HG03342 (cell line): ENCODE measurements around the gene FIG4.
A peak's percentile ranks its signal among the peaks of the same experiment; 100 is the strongest.
"Not testable (repeated sequence)": the region's sequence is repeated elsewhere in the genome, so short reads cannot be mapped to it uniquely, and the experiment has no call there.

Experiments used
- ATAC-seq: cut with Tn5 transposase; IDR thresholded peaks from one replicate; pipeline ENCODE4 v1.9.1; 2021; ENCODE audit warnings: mild to moderate bottlenecking, moderate library complexity; ENCODE audit not compliant: unreplicated experiment

The FIG4 gene

DNA sequence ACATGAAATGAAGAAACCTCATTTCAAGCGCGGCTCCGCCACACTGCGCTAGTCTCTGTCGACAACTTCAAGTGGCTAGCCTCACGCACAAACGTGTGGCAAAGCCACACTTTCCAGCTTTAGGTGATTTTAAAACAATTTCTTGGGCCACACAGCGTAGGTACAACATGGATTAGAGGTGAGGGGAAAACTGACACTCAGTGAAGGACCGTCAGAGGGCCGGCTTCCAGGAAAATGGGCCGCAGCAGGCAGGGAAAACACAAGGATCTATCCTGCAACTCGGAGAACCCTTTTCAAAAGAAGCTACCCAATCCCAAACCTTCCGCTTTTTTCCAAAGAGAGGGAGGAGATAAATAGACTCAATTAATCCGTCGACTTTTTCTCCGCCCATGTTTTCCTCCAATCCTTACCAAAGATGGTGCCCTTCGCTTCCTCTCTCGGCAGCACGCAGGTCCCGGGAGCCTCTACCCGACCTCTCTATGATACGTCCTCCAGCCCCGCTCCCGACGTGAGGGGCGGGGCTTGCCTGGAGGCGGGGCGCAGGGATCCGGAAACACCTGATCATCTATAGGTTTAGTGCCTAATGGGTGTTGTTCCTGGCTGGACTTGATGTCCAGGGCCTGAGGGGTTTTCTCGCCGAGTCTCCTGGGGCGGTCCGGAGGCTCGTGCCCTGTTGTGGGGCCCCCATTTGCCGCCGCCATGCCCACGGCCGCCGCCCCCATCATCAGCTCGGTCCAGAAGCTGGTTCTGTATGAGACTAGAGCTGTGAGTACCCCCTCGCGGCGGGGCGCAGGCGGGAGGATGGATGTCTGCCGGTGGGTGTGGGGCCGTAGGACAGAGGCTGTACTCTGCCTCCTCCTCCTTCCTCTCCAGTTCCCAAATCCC is at the start of gene FIG4, which contains the start of gene AK9:
Gene FIG4 (plus strand): TSS at position 560 of the 885 bp plus-strand sequence. CDS start 140 bp downstream, at position 700.
Gene AK9 (minus strand): TSS at position 466 of the 885 bp plus-strand sequence. CDS start 15,457 bp downstream, outside the sequence.
- ATAC-seq, result peak; percentile 94

DNA sequence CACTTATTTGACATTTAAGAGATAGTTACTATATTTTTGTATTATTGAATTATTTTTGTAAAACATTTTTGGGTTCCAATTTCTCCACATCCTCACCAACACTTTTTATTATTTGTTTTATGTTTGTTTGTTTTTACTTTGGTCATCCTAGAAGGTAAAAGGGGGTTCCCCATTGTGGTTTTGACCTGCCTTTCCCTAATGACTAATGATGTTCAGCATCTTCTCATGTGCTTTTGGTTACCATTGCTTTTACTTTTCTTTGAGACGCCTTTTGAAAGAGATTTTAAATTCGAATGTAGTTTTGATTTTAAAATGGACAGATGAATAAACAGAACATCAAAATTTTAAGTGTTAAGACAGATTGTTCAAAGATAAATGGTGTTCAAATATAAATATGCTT is 47.0 kb upstream of the FIG4 start:
- ATAC-seq, result no peak

DNA sequence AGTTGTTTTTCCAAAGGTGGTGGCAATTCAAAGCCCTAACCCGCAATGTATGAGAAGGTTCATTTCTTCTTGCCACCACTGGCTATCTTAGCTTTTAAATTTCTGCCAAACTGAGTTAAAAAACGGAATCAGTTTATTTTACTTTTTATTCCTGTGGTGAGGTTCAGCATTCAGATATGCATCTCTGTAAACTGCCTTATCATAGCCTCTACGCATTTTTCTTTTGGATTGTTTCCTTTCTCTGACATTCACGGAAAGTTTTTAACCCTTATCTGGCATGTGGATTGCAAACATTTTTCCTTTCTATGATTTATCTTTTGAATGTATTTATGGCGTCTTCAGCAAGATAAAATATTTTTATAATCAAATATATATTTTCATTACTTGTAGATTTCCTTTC is 37.8 kb upstream of the FIG4 start:
- ATAC-seq, result no peak

DNA sequence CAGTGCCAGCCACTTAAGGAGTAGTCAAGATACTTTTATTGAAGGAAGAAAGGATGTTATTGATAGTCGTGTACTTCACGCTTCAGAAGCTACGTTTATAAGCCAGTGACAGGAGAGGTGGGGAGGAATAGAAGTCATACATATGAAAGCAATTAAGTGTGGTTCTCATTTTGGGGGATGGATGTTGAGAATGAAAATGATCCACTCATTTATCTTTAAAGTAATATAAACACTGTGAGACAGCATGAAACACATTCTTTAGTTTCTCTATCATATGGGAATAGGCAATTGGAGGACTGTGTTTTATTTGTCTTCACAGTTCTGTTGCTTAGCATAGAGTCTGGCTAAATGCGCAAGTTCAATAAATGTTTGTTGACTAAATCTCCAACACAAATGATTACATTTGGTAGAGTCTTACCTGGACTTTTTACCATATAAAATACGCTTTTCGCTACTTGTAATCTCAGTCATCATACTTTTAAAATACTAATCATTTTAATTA is 35.3 kb upstream of the FIG4 start:
- ATAC-seq, result no peak

DNA sequence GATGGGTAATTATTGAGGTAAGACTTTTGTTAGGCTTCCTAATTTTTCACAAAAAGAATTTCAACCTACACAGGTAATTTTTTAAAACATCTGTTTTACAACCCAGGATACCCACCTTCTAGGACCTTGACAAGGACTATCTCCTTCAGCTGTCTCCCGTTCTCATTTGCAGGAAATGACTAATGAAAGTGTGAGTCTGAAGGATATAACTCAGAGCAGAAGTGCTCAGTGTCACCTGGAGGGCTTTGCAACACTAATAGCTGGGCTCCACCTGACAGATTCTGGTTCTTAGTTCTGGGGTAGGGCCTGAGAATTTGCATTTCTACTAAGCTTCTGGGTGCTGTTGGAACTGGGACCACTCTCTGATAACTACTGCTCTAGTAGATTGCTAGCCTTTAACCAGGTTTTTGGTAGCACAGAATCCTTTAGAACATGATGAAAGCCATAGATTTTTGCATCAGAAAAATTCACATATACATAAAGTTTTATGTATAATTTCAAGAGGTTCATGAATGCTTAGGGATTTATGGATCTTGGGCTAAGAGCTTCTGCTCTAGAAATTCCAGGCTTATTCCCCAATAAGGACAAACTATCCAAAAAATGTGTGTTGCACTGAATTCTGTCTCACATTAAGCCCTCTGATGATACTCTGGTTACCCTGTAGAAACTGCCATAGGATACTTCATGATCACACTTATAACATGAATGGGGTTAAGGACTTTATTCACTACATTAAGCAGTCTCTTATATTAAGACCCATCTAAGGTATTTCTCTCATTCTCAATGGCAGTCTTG is 30.4 kb upstream of the FIG4 start:
- no peak for ATAC-seq

DNA sequence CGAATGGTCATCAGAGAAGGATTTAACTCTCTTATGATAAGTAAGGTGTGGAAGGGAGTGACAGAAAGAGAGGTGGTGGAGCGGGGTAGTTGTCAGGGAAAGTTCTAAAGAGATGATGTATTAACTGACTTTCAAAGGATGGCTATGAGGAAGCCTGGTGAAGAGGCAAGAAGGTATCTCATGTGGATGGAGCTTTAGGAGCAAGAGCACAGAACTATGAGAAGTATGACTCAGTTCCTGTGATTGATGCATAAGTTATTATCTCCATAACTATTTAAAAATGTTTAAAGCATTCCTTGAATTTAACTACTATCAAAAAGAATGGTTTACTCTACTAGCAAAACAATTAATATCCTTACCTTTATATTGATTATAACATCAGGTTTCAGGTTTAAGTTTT is 28.9 kb upstream of the FIG4 start:
- no peak for ATAC-seq

DNA sequence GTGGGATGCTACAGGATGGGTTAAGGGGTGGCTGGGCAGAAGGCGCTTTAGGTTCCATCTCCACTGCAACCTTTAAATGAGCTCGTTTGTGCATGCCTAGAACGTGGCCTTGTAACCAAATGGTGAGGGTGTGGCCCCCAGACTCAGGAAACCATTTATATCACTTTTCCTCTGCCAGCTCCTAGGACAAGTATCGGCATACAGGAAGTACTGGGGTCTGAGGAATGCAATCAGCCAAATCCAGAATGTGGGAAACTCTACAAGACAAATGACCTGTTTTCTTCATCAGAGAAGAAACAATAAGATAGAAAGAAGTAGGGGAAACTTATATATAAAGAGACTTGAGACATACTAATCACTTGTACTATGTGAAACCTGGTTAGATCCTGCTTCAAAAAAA is 21.3 kb upstream of the FIG4 start:
- ATAC-seq, result no peak

DNA sequence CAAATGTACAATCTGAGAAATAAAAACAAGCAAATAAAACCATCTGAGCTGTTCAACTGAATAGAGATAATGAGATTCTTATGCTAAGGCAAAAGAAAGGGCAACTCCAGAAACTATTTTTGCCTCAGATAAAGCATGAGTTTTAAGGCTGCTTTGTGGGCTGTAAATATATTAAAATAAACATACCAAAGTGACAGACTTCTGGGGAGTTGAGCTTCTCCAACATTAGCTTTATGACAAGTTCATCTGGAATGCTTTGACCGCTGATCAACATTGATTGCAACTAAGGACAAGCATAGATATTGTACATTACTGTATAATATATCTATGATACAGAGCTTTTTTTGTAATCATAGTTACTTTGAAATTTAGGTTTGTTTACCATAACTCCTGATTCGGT is 19.4 kb upstream of the FIG4 start:
- no peak for ATAC-seq

DNA sequence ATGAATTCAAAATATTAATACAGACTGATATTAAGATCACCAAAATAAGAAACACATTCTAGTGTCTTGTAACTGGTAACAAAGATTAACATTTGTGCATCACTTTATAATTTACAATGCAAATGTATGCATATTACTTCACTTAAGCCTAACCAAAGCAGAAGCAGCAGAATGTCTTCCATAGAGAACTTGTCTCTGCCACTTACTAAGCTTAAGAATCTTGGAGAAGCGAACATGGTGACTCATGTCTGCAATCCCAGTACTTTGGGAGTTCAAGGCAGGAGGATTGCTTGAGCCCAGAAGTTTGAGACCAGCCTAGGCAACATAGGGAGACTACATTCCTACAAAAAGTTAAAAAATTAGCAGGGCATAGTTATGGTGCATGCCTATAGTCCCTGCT is 18.9 kb upstream of the FIG4 start:
- no peak for ATAC-seq

DNA sequence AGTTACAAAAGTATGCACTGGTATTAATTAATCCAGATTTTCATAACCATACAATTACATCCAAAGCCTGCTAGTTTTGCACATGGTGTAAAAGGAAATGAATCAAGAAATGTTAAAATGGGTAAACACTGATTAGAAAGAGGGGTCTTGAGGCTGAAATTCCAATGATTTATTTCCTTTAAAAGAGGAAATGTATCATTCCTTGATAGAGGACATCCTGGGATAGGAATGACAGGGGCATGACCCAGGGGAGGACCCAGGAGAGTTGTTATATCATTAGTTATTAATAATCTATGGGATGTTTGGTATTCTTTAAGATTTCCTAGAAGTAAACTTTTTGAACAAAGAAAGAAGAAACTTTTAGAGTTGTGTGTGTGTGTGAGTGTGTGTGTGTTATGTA is 18.3 kb upstream of the FIG4 start:
- no peak for ATAC-seq

DNA sequence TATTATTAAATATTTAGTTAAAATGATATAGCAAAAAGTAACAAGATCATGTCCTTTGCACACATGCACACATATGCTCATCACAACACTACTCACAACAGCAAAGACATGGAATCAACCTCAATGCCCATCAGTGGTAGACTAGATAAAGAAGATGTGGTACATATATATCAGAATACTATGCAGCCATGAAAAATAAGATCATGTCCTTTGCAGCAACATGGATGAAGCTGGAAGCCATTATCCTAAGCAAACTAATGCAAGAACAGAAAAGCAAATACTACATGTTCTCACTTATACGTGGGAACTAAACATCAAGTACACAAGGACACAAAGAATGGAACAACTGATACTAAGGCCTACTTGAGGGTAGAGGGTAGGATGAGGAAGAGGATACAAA is 14.4 kb upstream of the FIG4 start:
- ATAC-seq, result no peak

DNA sequence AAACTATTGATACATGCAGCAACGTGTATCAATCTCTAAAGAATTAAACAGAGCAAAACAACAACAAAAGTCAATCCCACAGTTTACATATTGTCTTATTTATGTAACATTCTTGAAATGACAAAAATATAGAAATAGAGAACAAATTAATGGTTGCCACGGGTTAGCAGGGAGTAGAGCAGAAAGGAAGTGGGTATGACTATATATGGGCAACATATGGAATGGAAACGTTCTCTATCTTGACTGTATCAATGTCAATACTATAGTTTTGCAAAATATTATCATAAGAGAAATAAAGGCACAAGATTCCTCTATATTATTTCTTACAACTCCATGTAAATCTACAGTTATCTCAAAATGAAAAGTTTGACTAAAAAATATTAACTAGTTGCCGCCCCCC is 12.9 kb upstream of the FIG4 start:
- ATAC-seq, result no peak

DNA sequence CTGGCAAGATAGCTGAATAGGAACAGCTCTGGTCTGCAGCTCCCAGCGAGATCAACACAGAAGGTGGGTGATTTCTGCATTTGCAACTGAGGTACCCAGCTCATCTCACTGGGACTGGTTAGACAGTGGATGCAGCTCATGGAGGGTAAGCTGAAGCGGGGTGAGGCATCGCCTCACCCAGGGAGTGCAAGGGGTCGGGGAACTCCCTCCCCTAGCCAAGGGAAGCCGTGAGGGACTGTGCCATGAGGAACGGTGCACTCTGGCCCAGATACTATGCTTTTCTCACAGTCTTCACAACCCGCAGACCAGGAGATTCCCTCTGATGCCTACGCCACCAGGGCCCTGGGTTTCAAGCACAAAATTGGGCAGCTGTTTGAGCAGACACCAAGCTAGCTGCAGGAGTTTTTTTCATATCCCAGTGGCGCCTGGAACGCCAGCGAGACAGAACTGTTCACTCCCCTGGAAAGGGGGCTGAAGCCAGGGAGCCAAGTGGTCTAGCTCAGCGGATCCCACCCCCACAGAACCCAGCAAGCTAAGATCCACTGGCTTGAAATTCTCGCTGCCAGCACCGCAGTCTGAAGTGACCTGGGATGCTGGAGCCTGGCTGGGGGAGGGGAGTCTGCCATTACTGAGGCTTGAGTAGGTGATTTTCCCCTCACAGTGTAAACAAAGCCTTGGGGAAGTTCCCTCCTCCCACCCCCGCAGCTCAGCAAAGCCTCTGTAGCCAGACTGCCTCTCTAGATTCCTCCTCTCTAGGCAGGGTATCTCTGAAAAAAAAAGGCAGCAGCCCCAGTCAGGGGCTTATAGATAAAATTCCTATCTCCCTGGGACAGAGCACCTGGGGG is 12.2 kb upstream of the FIG4 start:
- ATAC-seq, result not testable (repeated sequence)

DNA sequence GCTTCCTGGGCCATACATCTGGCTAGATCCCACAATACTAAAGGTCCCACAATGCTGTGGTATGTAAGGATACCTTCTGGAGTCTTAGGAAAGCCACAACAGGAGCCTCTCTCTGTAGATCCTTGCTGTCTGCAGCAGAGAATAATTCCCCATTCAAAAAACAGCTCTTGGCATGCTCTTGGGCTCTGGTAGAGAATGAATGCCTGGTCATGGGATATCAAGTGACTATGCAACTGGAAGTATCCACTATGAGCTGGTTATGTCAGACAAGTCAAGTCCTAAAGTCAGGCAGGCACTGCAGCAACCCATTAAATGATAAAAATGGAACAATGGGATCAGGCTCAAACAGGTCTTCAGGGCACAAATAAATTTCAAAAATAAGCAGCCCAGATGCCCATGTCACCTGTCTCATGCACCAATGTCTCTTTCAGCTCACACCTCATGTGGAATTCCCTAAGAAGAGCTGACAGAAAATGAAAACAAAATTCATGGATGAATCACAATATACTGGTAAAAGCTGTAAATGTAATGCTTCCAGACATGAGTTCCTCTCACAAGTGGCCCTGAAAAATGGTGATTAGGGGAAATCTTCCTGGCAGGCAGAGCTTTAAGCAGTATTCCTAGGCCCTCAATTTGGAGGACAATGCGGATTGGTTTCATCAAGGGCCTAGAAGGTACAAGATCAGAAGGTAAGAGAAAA is 4.4 kb upstream of the FIG4 start:
- no peak for ATAC-seq

DNA sequence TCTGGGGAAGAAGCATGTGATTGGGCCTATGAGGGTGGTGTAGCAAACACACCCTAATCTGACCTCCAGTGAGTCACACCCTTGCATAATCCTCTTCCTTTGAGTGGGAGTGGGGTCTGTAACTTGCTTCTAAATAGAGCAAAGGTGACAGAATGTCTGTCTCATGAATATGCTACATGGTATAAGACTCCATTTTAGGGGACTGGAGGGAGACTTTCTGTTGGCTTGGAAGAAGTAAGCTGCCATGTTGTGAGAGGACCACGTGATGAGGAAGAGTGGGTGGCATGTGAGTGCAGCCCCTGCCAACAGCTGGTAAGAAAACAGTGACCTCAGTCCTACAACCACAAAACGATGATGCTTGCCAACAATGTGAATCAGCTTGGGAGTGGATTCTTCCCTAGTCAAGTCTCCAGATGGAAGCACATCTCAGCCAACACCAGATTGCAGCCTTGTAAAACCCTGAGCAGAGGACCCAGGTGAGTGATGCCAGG is 3.8 kb upstream of the FIG4 start:
- no peak for ATAC-seq

DNA sequence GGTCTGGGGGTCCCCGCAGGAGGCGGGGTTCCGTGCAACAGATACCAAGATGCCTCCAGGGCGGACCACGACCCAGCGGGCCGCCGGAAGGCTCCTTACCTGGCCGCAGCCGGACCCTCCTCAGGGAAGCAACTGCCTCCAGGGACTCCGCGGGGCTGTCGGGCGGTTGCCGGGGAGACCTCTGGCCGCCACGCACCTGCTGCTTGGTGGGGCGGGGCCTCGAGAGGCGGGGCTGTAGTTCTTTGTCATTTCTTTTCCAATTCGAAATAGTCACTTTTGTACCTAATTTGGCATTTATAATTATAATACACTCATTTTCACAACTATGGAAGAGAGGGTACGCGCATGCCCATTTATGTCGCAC is 741 bp upstream of the FIG4 start:
- ATAC-seq, result peak; percentile 53

DNA sequence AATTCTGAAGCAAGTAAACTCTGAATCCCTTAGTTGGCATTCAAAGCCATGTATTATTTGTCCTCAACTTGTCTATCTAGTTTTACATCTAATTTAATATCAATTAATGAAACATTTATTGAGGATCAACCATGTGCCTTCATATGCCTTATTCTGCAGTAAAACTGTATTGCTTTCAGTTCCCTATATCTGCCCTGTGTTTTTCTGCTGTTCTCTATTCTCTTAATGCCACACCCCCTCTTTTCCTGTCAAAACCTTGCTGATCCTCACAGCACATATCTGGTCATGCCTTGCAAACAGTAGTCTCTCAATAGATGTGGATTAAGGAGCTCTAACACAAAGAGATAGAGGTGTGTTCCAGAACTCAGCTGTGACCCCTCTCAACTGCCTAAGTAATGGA is 2.0 kb downstream of the FIG4 start:
- peak; percentile 33 for ATAC-seq

DNA sequence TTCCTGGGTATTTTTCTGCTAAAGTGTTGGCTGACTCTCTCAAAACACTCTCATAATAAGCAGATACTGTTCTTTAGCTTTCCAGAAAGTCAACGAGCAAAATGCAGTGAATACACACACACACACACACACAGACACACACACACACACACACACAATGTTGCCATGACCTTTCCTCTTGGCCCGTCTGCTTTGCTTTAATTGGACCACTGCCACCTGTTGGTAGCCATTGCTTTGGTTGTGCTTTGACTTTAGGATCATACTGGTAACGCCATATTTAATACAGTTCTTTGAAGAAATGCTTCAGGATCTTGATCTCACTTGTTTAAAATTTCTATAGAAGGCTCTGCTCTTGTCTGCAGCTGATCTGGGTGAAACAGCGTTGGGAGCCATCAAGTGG is 4.4 kb downstream of the FIG4 start:
- ATAC-seq, result no peak

DNA sequence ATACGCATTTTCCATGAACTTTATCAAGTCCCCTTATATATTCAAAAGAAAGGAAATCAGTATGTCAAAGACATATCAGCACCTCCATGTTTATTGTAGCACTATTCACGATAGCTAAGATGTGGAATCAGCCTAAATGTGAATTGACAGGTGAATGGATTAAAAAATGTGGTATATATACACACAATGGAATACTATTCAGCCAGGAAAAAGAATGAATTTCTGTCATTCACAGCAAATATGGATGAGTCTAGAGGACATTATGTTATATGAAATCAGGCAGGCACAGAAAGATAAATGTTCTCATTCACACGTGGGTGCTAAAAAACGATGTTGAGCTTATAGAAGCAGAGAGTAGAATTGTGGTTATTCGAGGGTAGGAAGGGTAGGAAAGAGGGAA is 5.3 kb downstream of the FIG4 start:
- ATAC-seq, result no peak

DNA sequence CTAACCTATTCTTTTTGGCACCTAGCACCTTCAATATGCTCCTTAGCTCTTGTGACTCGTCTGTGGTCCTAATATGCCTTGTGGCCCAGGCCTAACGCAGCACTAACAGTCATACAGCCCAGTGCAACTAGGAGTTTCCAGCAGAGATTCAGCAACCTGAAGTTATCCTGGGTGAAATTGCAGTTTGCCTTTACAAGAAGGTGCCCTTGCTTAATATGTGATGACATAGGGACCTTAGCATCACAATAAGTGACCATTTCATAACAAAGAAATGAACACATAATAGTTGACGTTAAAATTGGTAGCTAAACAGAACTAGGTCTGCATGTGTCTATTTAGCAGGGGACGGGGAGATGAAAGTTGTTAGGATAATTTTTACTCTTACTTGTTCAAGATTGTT is 10.1 kb downstream of the FIG4 start:
- no peak for ATAC-seq
